Head of caudate nucleus (tissue), 42 donors: Measurements from ENCODE around the gene SYK.

ENCODE experiments used
- DNase-seq, 42 donors: peaks; one replicate each; pipeline versions ENCODE4 v3.0.0 to v3.0.0-alpha.2; 2020 to 2021; ENCODE audit warnings: mixed read lengths in 7 of 42
- intact Hi-C: fragments of 100-400 bp; cut with DNase I; formaldehyde crosslinking; loops from one replicate; pipeline ENCODE4 v1.15.0; 2022

SYK gene

DNA sequence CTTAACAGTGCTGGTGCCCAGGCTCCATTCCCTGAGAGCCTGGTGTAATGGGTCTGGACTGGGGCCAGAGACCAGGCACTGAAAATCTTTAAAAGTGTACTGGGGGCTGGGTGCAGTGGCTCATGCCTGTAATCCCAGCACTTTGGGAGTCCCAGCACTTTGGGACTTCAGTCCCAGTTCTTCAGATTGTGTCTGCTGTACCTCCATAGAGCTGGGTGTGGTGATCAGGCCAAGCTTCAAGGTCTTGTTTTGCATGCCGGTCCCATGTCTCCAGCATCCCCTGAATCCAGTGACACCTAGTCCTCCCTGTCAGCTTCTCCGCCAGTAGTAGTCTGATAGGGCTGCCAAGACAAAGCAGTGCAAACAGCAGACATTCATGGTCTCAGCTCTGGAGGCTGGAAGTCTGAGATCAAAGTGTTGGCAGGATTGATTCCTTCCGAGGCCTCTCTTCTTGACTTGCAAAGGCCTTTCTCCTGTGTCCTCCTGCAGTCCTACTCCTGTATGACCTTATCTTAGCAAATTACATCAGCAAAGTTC, 108.2 kb downstream of the SYK start:
- intact Hi-C loops, result loop anchor here (10.0 kb wide), 2 partner anchors 515 to 775 kb away; partner anchors contain the start of gene NFIL3
- no peak for DNase-seq

DNA sequence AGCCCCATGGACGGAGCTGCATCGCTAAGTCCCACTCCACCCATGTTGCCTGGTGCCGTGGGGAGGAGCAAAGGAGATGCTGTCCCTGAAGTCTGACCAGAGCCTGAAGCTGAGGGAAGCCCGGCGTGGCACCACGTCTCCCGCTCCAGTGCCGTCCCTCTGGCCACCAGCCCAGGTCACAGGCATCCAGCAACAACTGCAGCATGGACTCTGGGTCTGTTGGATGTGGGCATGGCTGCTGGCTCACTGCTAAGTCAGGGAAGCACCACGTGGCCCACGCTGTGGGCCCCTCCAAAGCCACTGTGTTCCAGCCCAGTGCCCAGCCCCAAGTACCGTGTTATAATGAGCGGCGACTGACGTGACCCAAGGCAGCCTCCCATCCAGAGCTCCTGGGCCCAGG, 112.6 kb downstream of the SYK start:
- DNase-seq, result no peak
- intact Hi-C loops, result loop anchor here (10.0 kb wide), 2 partner anchors 511 to 771 kb away; partner anchors contain the start of gene NFIL3

DNA sequence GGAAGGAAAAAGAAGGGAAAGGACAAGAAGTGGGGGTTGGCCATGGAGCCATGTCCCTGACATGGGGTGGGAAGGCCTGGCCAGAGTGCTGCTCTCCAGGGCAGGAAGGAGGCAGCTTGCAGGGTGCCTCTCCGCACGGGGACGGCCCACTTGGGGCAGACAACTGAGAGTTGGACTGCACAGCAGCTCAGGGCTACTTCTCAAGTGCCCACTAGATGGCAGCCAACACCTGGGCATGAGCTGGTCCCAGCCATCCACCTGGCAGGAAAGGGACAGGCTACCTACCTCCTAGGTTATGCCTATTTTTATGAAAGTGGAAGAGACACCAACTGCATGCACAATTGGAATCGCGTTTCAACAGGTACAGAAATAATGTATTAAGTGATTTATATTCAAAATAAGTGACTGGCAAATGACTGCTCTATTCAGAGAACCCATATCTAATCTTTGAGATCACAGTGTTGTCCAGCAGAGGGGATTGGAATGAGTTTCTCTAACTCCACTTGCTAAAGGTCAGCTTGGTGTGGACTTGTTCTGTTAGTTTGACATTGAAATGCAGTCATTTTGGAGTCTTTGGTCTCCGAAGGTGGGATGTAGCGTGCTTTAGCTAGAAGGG, 113.4 kb downstream of the SYK start:
- peak; percentile 45 to 91 (median 78) for DNase-seq
- intact Hi-C loops, result loop anchor here (10.0 kb wide), 2 partner anchors 510 to 770 kb away; partner anchors contain the start of gene NFIL3

DNA sequence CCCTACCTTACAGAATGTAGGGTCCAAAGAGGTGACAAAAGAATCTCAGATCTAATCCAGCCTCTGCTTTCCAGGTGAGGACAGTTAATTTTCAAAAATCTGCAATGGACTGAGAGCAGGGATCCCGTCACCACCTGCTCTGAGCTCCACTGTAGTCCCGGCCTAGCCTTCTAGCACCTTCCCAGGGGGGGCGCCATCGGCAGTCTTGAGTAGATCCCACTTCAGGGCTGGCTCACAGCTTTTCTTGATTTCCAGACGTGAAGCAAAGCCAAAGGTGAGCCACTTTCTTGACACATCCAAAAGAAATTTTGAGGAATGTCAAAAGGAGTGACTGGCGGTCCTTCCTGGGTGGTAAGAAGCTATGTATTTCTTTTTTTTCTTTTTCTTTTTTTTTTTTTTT, 114.1 kb downstream of the SYK start:
- DNase-seq, result peak in 18 of 42 donors; percentile 8 to 51 (median 24)
- intact Hi-C loops, result loop anchor here (10.0 kb wide), 2 partner anchors 509 to 769 kb away; partner anchors contain the start of gene NFIL3

DNA sequence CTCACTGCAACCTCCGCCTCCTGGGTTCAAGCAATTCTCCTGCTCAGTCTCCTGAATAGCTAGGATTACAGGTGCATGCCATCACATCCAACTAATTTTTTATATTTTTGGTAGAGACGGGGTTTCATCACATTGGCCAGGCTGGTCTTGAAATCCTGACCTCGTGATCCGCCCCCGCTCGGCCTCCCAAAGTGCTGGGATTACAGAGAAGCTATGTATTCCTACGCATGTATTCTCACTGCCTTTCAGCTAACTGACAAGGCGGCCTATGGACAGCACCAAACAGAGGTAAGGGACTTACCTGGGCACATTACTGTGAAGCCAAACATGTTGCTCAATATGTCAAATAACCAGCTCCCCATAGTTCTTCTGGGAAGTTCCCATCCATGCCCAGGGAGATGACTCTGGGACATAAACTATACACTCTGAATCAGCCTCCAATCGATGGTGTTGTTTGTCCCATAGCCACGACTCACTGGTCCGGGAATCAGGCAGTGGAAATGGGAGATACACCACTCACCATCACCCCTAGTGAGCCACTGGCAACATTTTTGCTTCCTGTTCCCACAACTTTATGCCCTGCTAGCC, 114.6 kb downstream of the SYK start:
- intact Hi-C loops, result loop anchor here (10.0 kb wide), 2 partner anchors 509 to 769 kb away; partner anchors contain the start of gene NFIL3
- DNase-seq, result no peak

DNA sequence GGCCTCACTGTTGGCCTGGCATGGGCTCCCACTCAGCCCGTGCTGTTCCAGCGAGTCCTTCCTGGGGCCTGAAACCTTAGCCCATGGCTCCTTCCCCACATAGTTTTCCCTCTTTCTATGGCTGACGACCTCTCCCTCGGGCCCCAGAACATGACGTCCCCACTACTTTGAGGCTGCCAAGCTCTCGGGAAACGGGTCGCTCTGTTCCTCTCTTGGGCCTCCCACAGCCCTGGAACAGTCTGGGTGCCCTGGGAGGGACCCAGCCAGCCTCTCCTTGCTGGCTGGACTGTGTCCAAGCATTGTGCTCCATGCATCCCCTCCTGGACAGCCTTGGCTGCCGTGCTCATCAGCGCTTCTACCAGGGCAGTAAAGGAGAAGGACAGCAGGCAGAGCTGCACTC, 118.3 kb downstream of the SYK start:
- intact Hi-C loops, result loop anchor here (10.0 kb wide), 2 partner anchors 505 to 765 kb away; partner anchors contain the start of gene NFIL3
- peak in 18 of 42 donors; percentile 3 to 53 (median 21) for DNase-seq

DNA sequence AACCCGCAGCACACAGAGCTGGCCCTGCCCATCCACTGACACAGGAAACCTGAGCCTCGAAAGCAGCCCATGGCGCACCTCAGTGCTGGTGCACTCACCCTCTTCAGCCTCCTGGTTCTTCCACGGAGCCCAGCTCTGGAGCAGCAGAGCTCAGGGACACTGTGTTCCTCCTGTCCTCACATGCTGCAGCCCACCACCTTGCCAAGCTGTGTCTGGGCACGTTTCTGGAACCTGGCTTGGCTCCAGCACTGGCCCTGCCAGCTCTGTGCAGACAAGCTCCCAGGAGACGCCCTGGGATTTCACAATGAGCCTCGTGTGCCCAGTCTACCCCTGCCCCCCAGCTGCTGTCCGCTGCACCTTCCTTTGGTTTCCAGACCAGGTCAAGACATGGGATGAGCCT, 119.5 kb downstream of the SYK start:
- intact Hi-C loops, result no loop called here
- DNase-seq, result peak in 41 of 42 donors; percentile 7 to 65 (median 33)

DNA sequence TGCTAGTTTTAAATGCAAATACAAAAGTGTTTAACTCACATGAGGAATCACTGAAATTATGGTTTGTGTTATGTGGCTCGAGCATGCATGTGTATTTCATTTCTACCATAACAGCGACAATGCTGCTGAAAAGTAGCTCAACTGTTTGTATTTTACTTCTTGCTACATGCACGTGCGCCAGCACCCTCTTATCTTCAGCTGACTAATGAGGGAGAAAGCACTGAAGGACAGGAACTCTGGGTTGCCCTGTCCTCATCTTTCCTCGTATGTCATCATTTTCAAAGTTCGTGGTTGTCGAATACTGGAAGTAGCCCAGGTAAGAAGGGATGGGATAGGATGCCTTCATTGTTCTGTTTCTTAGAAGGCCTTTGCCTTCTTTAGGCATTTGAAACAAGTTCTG, 120.3 kb downstream of the SYK start:
- intact Hi-C loops, result no loop called here
- DNase-seq, result no peak

DNA sequence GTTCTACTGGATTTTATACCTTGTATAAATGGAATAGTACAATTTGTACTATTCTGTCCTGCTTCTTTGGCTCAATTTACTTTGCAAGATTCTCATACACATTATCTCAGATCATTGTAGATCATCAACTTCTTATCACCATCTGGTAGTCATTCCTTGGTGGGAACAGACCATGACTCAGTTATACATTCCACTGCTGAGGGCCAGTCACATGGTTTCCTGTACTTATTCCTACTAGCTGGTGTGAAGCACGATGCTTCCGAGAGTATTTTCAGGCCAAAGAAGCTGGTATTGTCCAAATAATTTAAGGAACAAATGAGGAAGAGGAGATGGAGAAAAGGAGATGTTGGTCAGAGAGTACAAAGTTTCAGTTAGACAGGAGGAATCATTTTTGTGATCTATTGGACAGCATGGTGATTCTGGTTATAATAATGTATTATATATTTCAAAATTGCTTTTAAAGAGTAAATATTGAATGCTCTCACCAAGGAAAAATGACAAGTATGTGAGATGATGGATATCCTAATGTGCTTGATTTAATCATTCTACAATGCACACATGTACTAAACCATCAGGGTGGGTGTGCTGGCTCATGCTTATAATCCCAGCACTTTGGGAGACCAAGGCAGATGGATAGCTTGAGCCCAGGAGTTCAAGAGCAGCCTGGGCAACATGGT, 124.1 kb downstream of the SYK start:
- intact Hi-C loops, result no loop called here
- DNase-seq, result no peak

DNA sequence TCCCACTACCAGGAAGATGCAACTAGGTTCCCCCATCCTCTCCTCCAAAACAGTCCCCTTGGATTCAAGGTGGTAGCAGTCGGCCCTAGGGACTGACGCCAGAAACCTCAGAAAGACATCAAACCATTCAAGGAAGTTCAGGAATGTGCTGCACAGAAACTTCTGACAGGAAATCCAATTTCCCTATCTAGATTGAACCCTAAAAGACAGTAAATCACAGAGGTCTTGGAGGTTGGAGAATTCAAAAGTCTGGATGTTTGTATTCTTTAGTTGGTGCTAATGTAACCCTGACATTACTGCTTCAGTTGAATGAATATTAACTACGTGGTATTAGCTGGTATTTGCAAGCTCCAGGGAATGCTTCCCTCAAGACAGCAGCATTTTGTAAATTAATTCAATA, 125.3 kb downstream of the SYK start:
- DNase-seq, result no peak
- intact Hi-C loops, result no loop called here

DNA sequence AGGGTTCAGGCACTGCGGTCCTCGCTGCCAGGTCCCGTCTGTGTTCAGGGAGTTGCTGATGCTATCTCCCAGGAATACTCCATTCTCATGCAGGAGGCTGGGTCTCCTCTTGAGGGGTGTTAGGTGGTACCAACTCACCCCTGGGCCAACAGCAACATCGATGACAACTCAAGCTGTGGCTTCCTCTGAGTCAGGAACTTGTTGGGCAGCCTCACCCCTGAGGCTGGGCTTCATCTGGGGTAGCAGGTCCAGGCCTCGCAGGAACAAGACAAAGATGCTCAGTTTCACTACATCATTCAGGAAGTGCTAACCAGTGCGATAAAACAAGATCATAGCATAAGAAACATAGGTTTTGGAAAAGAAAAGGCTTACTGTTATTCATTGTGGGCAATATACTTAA, 125.9 kb downstream of the SYK start:
- DNase-seq, result no peak
- intact Hi-C loops, result no loop called here

DNA sequence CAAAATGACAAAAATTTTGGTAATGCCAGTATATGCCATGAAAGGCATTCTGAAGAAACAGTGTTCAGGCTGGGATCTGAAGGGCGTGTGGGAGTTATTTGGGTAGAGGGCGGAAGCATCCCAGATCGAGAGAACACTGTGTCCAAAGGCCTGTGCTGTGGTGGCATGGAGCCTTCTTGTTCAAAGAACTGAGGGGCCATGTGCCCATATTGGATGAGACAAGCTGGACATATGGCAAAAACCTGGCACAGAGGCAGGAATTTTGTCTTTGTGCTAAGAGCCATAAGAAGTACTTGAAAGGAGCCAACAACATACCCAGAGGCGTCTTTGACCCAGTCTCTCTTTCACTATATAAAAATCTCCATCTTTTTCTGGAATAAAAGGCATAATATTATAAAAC, 128.0 kb downstream of the SYK start:
- DNase-seq, result no peak
- intact Hi-C loops, result no loop called here

DNA sequence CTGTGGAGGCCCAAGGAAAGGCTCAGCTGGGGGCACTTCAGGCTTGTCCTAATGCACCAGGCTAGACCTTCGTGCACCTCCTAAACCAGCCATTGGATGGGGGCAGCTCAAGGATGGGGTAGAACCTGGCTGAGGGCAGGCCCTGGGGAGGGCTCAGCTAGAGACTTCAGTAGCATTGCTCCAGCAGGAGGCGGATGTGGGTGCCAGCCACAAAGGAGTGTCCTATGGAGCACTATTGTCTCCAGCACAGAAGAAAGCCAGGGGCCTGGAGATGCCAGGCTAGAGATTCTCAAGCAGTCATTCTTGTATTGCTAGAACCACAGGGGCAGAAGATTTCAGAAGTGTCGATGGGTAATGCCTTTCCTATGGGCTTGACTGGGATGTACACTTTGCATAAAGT, 131.8 kb downstream of the SYK start:
- intact Hi-C loops, result no loop called here
- no peak for DNase-seq

DNA sequence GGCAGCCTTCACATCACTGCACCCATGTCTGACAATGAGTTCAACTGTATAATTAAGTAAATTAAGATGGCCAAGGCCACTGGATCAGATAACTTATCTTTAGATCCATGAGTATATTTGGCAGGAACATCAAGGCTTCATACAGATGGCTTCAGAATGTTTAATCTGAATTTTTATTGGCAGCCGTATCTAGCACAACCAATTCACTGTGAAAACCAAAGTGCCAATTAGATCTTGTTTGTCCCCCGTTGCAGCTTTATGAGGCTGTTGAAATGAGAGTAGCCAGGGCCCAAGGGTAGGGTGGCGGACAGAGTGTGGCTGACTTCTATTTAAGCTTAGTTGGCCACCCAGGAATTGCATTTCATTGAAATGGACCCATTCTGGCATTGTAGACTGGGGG, 137.7 kb downstream of the SYK start:
- intact Hi-C loops, result no loop called here
- DNase-seq, result no peak

DNA sequence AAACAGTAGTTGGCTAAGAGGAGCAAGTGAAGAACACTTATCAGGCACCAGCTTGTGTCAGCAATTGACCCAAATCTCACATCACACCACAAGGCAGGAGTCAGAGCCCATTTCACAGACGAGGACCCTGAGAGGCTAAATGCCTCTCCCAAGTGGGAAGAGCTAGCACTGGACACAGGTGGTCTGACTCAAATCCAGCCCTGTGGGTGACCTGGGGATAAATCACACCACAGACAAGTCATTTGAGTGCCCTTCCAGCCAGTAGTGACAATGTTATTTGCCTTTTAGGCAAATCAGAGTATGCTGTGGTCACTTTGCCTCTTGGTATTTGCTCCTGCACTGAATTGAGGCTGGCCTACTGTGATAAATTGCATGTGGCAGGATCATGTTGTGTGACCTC, 138.7 kb downstream of the SYK start:
- intact Hi-C loops, result no loop called here
- DNase-seq, result no peak

DNA sequence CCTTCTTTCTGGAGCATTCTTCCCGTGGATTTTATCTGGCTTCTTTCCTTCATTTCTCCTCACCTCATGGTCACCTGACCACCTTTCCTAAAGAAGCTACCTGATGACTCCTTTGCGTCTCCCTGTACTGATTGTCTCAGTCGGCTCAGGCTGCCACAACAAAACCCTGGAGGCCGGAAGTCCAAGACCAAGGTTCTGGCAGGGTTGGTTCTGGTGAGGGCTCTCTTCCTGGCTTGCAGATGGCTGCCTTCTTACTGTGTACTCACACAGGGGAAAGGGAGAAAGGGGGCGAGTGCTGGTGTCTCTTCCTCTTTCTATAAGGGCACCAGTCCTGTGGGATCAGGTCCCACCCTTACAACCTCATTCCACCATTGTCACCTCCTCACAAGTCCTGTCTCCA, 140.0 kb downstream of the SYK start:
- DNase-seq, result no peak
- intact Hi-C loops, result no loop called here

DNA sequence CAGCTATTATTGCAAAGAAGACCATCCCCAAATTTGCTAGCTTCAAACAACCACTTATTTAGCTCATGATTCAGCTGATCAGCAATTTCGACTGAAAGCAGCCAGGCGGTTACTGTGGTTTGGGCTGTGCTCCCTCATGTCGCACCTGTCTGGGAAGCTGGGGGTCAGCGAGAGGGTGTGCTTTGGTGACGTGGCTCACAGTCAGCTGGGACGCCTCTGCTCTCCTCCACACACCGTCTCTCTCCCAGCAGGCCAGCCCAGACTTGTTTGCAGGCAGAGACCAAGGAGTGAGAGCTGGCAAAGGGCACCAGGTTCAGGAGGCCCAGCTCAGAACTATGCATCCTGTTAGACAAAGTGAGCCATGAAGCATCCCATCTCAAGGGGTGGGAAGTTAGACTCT, 140.9 kb downstream of the SYK start:
- DNase-seq, result no peak
- intact Hi-C loops, result no loop called here

DNA sequence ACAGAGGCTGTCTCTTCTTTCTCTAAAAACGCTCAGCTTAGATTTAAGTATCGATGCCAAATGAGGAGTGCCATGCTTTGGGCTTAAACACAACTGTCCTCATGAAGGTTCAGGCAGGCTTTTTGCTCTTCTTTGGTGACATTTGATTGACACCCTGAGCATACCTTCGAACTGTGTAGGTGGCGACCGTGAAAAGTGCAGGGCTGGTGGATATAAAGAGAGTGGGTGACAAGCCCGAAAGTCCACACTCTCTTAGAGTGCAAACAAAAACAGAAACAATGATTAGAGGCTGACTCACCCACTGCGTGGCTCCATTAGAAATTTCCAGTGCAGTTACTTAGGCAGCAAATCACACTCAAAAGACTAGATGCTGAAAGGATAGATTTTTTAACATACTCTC, 141.7 kb downstream of the SYK start:
- intact Hi-C loops, result no loop called here
- DNase-seq, result no peak

DNA sequence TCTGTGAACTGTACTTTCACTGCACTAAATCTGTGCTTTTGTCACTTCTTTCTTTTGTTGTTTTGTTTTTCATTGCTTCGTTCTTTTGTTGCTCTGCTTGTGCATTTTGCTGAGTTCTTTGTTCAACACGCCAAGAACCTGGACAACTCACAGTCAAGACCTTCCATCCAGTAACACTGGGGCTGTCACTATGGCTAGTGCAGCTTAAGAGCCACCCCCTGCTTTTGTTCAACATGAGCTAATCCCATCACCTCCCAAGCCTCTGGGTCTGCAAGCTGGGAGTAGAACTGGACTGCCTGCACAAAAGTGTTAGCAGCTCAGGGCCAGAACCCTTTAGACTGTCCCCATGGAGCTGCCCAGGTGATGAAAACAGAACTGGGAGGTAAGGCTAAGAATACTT, 143.7 kb downstream of the SYK start:
- DNase-seq, result no peak
- intact Hi-C loops, result no loop called here

DNA sequence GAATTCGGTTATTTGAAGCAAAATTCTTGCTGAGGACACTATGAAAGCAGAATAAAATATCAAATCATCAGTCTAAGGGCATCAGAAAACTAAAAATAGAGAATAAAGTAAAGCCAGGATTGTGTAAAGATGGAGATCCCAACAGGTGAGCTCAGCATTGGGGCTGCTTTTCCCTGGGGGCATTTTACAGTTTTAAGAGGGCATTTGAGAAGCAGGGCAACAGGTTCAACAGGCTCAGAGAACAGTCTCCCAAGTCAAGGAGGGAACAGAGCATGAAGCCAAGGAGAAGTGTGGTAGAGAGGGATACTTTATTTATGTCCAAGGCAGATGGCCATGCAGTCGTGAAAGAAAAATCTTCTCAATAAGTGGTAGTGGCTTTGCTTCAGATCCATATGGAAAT, 145.4 kb downstream of the SYK start:
- DNase-seq, result no peak
- intact Hi-C loops, result no loop called here
